Gastroesophageal sphincter (tissue), 3 donors: ENCODE measurements around the gene SMS.

ENCODE experiments used
- CTCF ChIP-seq, 4 experiments: fragments of 200-600 bp in 2 of 4; fragments of 450-650 bp in 2 of 4; sonication (generic) in 1 of 4; IDR thresholded peaks; one replicate each; pipeline ENCODE4 v1.5.1; 2017 to 2019; ENCODE audit warnings: antibody characterized with exemption in 4 of 4, mild to moderate bottlenecking in 2 of 4, moderate library complexity in 2 of 4
- POLR2A ChIP-seq, 2 donors: fragments of 450-650 bp; IDR thresholded peaks; one replicate each; pipeline ENCODE4 v1.6.1; 2017; ENCODE audit warnings: antibody characterized with exemption in 2 of 2, mild to moderate bottlenecking in 2 of 2, moderate library complexity in 1 of 2
- POLR2AphosphoS5 ChIP-seq: sonication (generic); formaldehyde crosslinking; IDR thresholded peaks from one replicate; pipeline ENCODE4 v1.6.1; 2017; ENCODE audit warnings: antibody characterized with exemption

DNA sequence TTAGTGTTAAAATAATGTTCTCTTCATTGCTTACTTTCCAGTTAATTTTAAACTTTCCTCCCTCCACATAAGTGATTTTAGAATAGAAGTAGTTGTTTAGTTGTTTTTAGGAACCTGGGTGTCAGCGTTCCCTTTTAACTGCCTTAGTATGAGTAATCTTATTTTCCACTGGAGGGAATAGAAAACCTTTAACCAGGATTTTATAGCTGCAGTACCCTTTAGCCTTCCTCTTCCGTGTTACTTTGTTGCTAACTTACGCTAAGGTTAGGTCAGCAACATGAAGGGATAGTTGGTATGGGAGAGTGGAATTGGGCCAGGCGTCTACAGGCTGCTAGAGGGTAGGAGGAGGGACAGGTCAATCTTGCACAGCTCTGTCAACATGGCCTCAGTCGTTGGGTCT, 31.5 kb downstream of the SMS start:
- TF ChIP-seq CTCF (IDR thresholded peaks at IDR 0.05) (no peak), POLR2AphosphoS5 (no peak), POLR2A (IDR thresholded peaks at IDR 0.05) (no peak)
